GM12874 (cell line): Measurements from ENCODE around the gene FAM136A.

Source experiments
- CTCF ChIP-seq: IDR thresholded peaks from 2 replicates; pipeline ENCODE4 v1.5.1; 2011; ENCODE audit warnings: low read depth, mild to moderate bottlenecking, control low read depth, low read length, moderate library complexity; ENCODE audit not compliant: insufficient read depth

The FAM136A gene

DNA sequence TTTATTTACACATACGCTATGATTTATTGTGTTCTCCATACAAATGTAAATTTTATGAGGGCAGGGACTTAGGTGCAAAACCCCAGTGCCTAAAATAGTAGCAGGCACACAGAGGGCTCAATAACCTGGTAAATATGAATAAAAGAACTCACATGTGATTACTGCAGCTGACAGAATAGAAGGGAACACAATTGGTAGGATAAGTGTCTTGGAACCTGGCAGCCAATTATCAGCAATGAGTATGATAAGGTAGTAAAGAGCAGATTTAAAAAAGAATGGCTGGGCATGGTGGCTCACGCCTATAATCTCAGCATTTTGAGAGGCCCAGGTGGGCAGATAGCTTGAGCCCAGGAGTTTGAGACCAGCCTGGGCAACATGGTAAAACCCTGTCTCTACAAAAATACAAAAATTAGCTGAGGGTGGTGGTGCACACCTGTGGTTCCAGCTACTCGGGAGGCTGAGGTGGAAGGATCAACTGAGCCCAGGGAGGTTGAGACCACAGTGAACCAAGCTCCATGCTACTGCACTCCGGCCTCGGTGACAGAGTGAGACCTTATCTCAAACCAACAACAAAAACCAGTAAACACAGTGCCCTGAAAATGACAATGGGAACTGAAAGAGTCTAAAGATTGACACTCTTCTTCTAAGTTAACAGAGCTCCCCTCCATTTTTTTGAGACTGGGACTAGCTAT, 18.2 kb downstream of the FAM136A start:
- TF ChIP-seq CTCF = no peak

DNA sequence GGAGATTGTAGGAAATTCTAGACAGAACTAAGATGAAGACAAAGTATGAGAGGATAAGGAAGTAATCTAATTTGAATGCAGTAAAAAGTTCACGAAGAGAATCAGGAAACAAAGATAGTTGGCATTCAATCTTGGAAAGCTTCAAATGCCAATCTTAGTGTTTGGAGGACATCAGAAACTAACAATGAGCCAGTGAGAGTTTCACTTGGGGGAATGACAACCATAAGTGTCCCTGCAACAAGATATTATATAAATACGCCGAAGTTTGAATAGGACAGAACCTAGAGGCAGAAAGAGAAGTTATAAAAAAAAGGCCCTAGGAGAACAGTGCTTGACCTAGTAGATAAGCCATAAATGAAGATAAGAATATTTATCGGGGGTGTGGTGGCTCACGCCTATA, 19.4 kb downstream of the FAM136A start:
- no peak for TF ChIP-seq CTCF

DNA sequence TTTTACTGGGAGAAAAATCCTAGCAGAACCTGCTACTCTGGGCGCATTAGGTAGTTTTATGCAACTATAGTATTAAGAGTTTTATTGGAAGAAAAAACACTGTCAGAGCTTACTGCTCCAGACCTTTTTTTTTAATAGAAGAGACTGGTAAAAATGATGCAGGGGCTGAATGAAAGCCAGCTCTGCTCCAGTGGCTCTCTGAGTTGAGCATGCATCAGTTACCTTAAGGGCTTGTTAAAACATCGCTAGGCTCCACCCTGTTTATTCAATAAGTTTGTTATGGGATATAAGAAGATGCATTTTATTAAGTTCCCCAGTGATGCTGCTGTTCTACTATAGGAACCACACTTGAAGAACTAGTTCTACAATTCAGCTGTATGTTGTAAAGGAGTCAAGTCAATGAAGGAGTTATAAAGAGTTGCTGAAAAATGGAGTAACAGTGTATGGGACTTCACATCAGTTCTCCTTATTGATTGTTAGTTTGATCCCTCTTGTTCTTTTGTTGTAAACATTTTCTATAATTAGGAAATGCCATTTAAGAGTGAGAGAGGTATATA, 21.5 kb downstream of the FAM136A start:
- no peak for TF ChIP-seq CTCF

GRCh38 chr2:70270323-70270722, 31.5 kb downstream of the FAM136A start:
- no peak for TF ChIP-seq CTCF

DNA sequence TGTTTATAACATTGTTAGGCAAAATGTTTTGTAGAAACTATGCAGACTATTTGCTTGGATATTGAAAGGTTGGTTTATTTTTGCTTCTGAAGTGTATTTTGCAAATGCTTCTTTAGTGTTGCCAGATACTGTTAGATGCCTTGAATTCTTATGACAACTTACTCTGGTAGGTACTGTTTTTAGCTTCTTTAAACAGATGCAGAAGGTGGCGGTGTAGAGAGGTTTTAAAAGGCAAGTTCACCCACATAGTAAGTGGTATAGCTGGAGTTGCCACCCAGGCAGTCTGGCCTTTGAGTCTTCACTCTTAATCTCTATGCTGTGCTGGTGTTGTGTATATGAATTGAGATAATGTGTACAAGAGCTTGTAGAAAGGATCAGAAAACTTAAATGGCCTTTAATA, 40.4 kb downstream of the FAM136A start:
- no peak for TF ChIP-seq CTCF

- TF ChIP-seq CTCF = no peak
These were observed 43.4 kb downstream of the FAM136A start for GRCh38 chr2:70258532-70258875.

DNA sequence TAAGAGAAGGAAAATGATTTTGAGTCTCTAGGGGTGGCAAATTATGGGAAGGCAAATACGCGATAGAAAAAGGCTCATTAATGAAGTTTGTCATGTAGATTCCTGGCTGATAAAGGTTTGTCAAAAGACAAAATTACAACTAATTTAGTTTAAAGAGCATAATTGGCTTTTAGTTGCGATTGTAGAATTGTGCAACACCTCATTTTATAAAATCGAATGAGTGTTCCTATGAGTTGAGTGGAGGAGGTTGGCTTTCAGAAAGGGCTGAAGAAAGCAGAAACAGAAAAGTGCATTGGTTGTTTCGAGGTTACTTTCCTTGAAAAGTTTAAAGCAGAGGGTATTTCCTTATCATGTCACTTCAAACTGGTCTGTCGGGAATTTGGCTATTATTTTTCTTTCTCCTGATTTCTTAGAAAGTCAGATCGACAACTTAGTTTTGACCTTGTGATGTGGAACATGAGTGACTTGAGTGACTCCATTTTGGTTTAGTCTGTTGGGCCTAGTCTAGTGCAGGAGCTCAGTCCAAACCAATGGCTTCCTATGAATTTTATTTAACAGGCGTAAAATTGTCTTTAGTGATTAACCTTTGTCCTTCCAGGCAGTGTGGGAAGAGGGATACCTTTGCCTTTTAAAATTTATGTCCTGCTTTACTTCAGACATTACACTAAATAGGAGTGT, 46.1 kb downstream of the FAM136A start:
- no peak for TF ChIP-seq CTCF
